GM08714 (cell line): ENCODE results near the gene ARHGAP23.
"Not testable (repeated sequence)": the region's sequence is repeated elsewhere in the genome, so short reads cannot be mapped to it uniquely, and the experiment has no call there.

Experiments
- H3K4me3 ChIP-seq: fragments of 200-500 bp; sonication (Bioruptor generic); 2 replicates; pipeline ENCODE4 v1.5.1; 2014; ENCODE audit warnings: mild to moderate bottlenecking, low read length, inconsistent platforms
- ZNF274 ChIP-seq: IDR thresholded peaks from 2 replicates; pipeline ENCODE4 v1.6.1; 2012; ENCODE audit warnings: mild to moderate bottlenecking, low read depth, low read length

Gene ARHGAP23

GRCh38 chr17:38498353-38498752 lies 70.1 kb downstream of the ARHGAP23 start:
- no peak for TF ChIP-seq ZNF274
- H3K4me3 ChIP-seq: no peak overlapping the region

DNA sequence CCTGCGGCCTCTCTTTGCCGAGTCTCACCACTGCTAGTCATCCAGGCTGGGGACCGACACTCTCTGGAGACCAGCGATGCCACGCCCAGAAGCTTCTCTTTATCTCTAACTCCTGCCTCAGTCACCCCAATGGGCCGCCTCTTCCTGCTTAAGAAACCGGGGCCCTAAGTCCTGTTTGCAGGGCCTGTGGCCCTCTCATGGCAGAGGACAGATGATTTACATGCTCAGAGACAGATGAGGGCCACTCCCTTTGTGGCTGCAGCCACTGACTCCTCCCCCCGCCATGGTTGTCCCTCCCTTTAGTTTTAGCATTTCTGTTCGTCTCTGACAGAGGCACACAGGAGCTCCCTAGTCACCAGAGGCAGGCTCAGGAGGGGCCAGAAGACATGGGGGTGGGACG lies 71.0 kb downstream of the ARHGAP23 start:
- not testable (repeated sequence) for H3K4me3 ChIP-seq

GRCh38 chr17:38501718-38502117 lies 73.5 kb downstream of the ARHGAP23 start:
- not testable (repeated sequence) for H3K4me3 ChIP-seq

DNA sequence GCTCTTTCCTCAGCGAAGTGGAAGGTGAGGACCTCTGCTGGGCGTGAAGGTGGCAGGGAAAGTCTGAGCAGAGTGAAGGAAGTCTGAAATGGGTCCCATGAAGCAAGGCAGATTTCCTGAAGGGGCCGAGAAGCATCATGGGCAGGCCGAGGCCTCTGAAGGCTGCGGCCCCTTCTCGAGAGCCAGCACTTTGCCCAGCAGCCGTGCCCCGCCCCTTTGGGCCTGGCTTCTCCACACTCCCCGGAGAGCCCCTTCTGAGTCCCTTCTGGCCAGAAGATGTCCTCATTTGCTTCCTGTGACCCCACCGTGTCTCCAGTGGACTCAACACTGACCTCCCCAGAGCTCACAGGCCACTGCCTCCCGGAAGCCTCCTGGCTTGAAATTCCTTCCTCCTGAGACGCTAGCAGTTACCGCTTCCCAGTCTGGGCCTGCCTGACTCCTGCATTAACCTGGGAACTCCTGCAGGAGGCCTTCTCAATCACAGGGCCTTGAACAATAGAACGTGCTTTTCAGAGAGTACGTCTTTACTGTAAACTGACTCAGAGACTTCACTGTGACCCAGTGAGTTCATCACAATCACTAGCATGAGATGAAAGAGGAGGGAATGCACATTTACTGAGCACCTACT lies 75.1 kb downstream of the ARHGAP23 start:
- not testable (repeated sequence) for H3K4me3 ChIP-seq

DNA sequence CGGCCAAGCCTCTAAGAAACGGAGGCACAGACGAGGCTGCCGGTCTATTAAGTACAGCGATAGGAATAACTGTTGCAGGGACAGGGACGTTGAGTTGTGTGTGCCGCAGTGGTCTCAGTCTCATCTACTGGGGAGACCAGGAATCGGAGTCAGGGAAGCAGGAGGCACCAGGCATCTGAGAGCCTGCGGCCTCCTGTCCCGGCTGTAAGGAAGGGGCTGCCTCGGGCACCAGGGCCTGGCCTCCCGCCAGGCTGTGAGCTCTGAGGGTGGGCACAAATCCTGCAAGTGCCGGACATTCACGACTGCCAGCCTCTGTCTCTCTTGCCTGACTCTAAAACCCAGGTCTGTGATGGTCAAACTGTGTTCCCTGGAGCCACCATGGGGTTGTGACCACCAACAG lies 76.0 kb downstream of the ARHGAP23 start:
- H3K4me3 ChIP-seq: no peak overlapping the region
- TF ChIP-seq ZNF274: no peak

- no peak overlapping the region for H3K4me3 ChIP-seq
- TF ChIP-seq ZNF274: no peak
These were observed 79.2 kb downstream of the ARHGAP23 start for GRCh38 chr17:38507436-38507835.

DNA sequence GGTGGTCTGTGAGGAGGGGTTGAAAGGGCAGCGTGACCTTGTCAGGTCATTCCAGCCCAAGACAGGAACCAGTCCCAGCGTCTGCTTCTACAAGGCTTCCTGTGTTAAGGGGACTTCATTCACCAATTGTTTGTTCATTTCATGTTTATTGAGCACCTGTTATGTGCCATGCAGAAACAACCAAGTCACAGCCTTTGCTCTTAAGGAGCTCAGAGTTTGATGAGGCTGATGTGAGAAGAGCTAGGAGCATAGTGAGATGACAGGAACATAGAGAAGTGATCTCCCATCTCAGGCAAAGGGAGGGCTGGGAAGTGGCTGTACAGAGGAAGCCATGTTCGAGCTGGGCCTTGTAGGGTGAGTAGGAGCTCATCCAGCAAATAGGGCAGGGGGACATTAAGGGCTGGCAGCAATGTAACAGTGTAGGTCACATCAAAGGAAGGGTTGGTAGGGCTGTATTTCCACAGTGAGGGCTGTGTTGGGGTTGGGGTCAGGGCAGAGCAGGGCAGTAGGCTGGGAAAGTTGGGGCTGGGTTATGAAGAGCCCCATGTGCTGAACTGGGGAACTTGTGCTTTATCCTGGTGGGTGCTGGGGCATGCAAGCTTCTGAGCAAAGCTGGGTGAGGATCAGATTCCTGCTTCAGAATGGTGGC lies 79.8 kb downstream of the ARHGAP23 start:
- no peak overlapping the region for H3K4me3 ChIP-seq
- no peak for TF ChIP-seq ZNF274

- H3K4me3 ChIP-seq: no peak overlapping the region
- no peak for TF ChIP-seq ZNF274
These were observed 80.3 kb downstream of the ARHGAP23 start for GRCh38 chr17:38508570-38508950.

GRCh38 chr17:38508954-38509771 lies 80.9 kb downstream of the ARHGAP23 start:
- TF ChIP-seq ZNF274: no peak
- no peak overlapping the region for H3K4me3 ChIP-seq

GRCh38 chr17:38509772-38510420 lies 81.6 kb downstream of the ARHGAP23 start:
- TF ChIP-seq ZNF274: no peak
- H3K4me3 ChIP-seq: no peak overlapping the region

- H3K4me3 ChIP-seq: no peak overlapping the region
- no peak for TF ChIP-seq ZNF274
These were observed 82.3 kb downstream of the ARHGAP23 start for GRCh38 chr17:38510421-38511149.

- TF ChIP-seq ZNF274: no peak
- H3K4me3 ChIP-seq: no peak overlapping the region
These were observed 83.2 kb downstream of the ARHGAP23 start for GRCh38 chr17:38511150-38512108.

DNA sequence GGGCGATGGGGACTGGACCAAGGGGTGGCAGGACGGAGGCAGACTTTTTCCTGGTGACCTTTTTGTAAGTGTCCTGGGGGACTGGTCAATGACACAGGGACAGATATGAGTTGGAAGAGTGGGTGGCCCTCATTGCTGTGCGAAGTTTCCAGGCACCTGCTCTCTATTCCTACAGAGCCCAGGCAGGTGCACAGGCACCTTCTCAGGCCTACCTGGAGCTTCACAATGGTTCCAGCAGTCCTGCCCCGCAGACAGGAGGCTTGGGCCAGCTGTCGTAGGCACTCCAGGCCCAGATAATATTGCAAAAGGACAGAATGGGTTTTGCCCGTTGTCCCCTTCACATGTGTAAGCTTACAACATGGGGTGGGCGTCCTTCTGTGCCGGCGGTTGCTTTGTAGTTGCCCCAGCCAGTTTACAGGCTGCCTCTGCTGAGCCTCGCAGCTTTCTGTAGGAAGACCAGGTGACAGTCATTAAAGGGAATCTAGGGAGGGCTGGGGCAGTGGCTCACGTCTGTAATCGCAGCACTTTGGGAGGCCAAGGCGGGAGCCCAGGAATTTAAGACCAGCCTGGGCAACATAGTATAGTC lies 84.3 kb downstream of the ARHGAP23 start:
- H3K4me3 ChIP-seq: no peak overlapping the region
- TF ChIP-seq ZNF274: no peak

GRCh38 chr17:38526526-38526925 lies 98.3 kb downstream of the ARHGAP23 start:
- not testable (repeated sequence) for H3K4me3 ChIP-seq

GRCh38 chr17:38528141-38528540 lies 99.9 kb downstream of the ARHGAP23 start:
- H3K4me3 ChIP-seq: not testable (repeated sequence)

- H3K4me3 ChIP-seq: not testable (repeated sequence)
These were observed 102.6 kb downstream of the ARHGAP23 start for GRCh38 chr17:38530856-38531255.

- not testable (repeated sequence) for H3K4me3 ChIP-seq
These were observed 103.5 kb downstream of the ARHGAP23 start for GRCh38 chr17:38531761-38532160.
